ENCODE data around the gene MS4A18. TPM values are rescaled to one million over a fixed set of nuclear protein-coding genes. Genes with fewer than 3 reads are reported as not detected.

Gene MS4A18
- total and polyA plus RNA-seq, 4 donors: not detected

DNA sequence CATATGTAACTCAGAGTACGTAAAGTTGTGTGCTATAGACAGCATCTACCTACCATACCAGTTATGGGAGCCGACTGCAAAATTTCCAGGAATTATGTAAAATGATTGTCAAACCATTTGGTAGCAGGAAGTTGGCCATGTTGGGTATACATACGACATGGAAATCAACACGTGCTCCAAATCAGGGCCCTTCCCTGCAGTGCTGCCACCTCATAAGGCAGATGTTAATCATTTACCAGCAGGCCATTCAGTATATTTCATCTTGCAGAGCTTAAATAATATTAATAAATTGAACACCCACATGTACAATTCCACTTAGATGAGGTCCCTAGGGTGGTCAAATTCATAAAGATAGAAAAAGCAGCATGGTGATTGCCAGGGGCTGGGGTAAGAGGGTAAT lies 9.8 kb downstream of the MS4A18 start:
- Histone ChIP-seq H3K9ac (ENCODE audit: low read depth in 1 of 2, low read length in 2 of 2) (no peak overlapping the region), H3K4me1 (ENCODE audit: control insufficient read depth in 4 of 4, insufficient read depth in 4 of 4, low read length in 3 of 4) (no peaks in the 10 kb centered on the region), H3K27ac (ENCODE audit: low read depth in 1 of 2, low read length in 2 of 2) (no peak overlapping the region), H3K27me3 (ENCODE audit: control insufficient read depth in 4 of 4, insufficient read depth in 4 of 4, low read length in 3 of 4) (peaks cover 0 to 8% (median 1%) of the 10 kb centered on the region in 4 donors), H3K9me3 (ENCODE audit: control insufficient read depth in 4 of 4, low read length in 3 of 4) (no peaks in the 10 kb centered on the region), H3K36me3 (ENCODE audit: control insufficient read depth in 4 of 4, insufficient read depth in 3 of 4, low read depth in 1 of 4, low read length in 3 of 4) (no peaks in the 10 kb centered on the region), H3K4me3 (ENCODE audit: low read depth in 1 of 3, low read length in 3 of 3) (no peak overlapping the region)
- DNase-seq (ENCODE audit: low spot score): no peak
- TF ChIP-seq NR2F2 (IDR thresholded peaks at IDR 0.05) (no peak), RAD21 (IDR thresholded peaks at IDR 0.05) (no peak)
- WGBS: 80% methylated on average over 4 of the region's 4 CpGs

DNA sequence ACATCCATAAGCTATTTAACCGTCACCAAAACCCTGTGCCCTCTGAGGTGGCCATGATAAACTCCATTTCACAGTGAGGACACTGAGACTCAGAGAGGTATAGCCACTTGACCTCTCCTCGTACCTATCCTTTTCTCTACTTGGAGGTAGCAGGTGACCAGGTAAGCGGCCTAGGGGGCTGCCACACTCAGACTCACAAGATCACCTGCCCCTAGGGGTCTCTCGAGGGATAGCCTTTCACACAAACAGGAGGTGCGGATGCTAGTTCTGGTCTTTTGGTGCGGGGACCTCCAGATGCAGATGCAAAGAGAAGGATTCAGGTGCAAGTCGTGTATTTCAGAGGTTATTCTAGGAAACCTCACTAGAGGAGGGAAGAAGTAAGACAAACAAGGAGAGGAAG lies 14.6 kb downstream of the MS4A18 start:
- Histone ChIP-seq H3K27me3 (ENCODE audit: control insufficient read depth in 4 of 4, insufficient read depth in 4 of 4, low read length in 3 of 4) (peaks cover 0 to 9% (median 1%) of the 10 kb centered on the region in 4 donors), H3K36me3 (ENCODE audit: control insufficient read depth in 4 of 4, insufficient read depth in 3 of 4, low read depth in 1 of 4, low read length in 3 of 4) (no peaks in the 10 kb centered on the region), H3K4me1 (ENCODE audit: control insufficient read depth in 4 of 4, insufficient read depth in 4 of 4, low read length in 3 of 4) (no peaks in the 10 kb centered on the region), H3K4me3 (ENCODE audit: low read depth in 1 of 3, low read length in 3 of 3) (no peak overlapping the region), H3K27ac (ENCODE audit: low read depth in 1 of 2, low read length in 2 of 2) (no peak overlapping the region), H3K9ac (ENCODE audit: low read depth in 1 of 2, low read length in 2 of 2) (no peak overlapping the region), H3K9me3 (ENCODE audit: control insufficient read depth in 4 of 4, low read length in 3 of 4) (peaks cover 0 to 7% (median 0%) of the 10 kb centered on the region in 4 donors)
- TF ChIP-seq RXRA (IDR thresholded peaks at IDR 0.05) (no peak), SP1 (IDR thresholded peaks at IDR 0.05) (no peak), YY1 (IDR thresholded peaks at IDR 0.05) (no peak), EGR1 (IDR thresholded peaks at IDR 0.05; ENCODE audit: low read depth in 2 of 2) (no peak), RAD21 (IDR thresholded peaks at IDR 0.05) (no peak), FOXA1 (IDR thresholded peaks at IDR 0.05) (no peak), TAF1 (conservative IDR thresholded peaks at IDR 0.05) (no peak), HNF4A (conservative IDR thresholded peaks at IDR 0.05) (no peak), JUND (IDR thresholded peaks at IDR 0.05) (no peak), HNF4G (IDR thresholded peaks at IDR 0.05) (no peak), FOXA2 (IDR thresholded peaks at IDR 0.05) (no peak), NR2F2 (IDR thresholded peaks at IDR 0.05) (no peak), GABPA (IDR thresholded peaks at IDR 0.05 in 1 of 2, conservative IDR thresholded peaks at IDR 0.05 in 1 of 2) (no peak)
- TF ChIP-seq, protein P1, sequence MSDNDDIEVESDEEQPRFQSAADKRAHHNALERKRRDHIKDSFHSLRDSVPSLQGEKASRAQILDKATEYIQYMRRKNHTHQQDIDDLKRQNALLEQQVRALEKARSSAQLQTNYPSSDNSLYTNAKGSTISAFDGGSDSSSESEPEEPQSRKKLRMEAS (IDR thresholded peaks at IDR 0.05): no peak
- TF ChIP-seq, protein P2, sequence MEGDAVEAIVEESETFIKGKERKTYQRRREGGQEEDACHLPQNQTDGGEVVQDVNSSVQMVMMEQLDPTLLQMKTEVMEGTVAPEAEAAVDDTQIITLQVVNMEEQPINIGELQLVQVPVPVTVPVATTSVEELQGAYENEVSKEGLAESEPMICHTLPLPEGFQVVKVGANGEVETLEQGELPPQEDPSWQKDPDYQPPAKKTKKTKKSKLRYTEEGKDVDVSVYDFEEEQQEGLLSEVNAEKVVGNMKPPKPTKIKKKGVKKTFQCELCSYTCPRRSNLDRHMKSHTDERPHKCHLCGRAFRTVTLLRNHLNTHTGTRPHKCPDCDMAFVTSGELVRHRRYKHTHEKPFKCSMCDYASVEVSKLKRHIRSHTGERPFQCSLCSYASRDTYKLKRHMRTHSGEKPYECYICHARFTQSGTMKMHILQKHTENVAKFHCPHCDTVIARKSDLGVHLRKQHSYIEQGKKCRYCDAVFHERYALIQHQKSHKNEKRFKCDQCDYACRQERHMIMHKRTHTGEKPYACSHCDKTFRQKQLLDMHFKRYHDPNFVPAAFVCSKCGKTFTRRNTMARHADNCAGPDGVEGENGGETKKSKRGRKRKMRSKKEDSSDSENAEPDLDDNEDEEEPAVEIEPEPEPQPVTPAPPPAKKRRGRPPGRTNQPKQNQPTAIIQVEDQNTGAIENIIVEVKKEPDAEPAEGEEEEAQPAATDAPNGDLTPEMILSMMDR (IDR thresholded peaks at IDR 0.05; ENCODE audit: low read depth, low read length, missing input control): no peak
- TF ChIP-seq, protein P3, sequence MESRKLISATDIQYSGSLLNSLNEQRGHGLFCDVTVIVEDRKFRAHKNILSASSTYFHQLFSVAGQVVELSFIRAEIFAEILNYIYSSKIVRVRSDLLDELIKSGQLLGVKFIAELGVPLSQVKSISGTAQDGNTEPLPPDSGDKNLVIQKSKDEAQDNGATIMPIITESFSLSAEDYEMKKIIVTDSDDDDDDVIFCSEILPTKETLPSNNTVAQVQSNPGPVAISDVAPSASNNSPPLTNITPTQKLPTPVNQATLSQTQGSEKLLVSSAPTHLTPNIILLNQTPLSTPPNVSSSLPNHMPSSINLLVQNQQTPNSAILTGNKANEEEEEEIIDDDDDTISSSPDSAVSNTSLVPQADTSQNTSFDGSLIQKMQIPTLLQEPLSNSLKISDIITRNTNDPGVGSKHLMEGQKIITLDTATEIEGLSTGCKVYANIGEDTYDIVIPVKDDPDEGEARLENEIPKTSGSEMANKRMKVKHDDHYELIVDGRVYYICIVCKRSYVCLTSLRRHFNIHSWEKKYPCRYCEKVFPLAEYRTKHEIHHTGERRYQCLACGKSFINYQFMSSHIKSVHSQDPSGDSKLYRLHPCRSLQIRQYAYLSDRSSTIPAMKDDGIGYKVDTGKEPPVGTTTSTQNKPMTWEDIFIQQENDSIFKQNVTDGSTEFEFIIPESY (IDR thresholded peaks at IDR 0.05): no peak
- TF ChIP-seq, protein P4, sequence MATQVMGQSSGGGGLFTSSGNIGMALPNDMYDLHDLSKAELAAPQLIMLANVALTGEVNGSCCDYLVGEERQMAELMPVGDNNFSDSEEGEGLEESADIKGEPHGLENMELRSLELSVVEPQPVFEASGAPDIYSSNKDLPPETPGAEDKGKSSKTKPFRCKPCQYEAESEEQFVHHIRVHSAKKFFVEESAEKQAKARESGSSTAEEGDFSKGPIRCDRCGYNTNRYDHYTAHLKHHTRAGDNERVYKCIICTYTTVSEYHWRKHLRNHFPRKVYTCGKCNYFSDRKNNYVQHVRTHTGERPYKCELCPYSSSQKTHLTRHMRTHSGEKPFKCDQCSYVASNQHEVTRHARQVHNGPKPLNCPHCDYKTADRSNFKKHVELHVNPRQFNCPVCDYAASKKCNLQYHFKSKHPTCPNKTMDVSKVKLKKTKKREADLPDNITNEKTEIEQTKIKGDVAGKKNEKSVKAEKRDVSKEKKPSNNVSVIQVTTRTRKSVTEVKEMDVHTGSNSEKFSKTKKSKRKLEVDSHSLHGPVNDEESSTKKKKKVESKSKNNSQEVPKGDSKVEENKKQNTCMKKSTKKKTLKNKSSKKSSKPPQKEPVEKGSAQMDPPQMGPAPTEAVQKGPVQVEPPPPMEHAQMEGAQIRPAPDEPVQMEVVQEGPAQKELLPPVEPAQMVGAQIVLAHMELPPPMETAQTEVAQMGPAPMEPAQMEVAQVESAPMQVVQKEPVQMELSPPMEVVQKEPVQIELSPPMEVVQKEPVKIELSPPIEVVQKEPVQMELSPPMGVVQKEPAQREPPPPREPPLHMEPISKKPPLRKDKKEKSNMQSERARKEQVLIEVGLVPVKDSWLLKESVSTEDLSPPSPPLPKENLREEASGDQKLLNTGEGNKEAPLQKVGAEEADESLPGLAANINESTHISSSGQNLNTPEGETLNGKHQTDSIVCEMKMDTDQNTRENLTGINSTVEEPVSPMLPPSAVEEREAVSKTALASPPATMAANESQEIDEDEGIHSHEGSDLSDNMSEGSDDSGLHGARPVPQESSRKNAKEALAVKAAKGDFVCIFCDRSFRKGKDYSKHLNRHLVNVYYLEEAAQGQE (IDR thresholded peaks at IDR 0.05): no peak
- TF ChIP-seq, protein P5, sequence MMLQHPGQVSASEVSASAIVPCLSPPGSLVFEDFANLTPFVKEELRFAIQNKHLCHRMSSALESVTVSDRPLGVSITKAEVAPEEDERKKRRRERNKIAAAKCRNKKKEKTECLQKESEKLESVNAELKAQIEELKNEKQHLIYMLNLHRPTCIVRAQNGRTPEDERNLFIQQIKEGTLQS (IDR thresholded peaks at IDR 0.05): no peak
- 60% methylated on average over 7 of the region's 7 CpGs for WGBS
- DNase-seq (ENCODE audit: low spot score): no peak
